Prostate gland (tissue), 2 donors: ENCODE results near the gene VPS52.

Experiments used
- POLR2A ChIP-seq: fragments of 450-650 bp; IDR thresholded peaks from one replicate; pipeline ENCODE4 v1.6.1; 2016; ENCODE audit warnings: antibody characterized with exemption, mild to moderate bottlenecking
- POLR2AphosphoS5 ChIP-seq: sonication (generic); formaldehyde crosslinking; IDR thresholded peaks from one replicate; pipeline ENCODE4 v1.6.1; 2017; ENCODE audit warnings: antibody characterized with exemption
- TF ChIP-seq, protein P1 (sequence below), 4 experiments: fragments of 200-600 bp in 2 of 4; fragments of 450-650 bp in 2 of 4; sonication (generic) in 2 of 4; IDR thresholded peaks; 1 replicate in 3 of 4; 2 replicates in 1 of 4; pipeline ENCODE4 v1.5.1; 2016 to 2019; ENCODE audit warnings: antibody characterized with exemption in 4 of 4, mild to moderate bottlenecking in 2 of 4, moderate library complexity in 2 of 4

DNA sequence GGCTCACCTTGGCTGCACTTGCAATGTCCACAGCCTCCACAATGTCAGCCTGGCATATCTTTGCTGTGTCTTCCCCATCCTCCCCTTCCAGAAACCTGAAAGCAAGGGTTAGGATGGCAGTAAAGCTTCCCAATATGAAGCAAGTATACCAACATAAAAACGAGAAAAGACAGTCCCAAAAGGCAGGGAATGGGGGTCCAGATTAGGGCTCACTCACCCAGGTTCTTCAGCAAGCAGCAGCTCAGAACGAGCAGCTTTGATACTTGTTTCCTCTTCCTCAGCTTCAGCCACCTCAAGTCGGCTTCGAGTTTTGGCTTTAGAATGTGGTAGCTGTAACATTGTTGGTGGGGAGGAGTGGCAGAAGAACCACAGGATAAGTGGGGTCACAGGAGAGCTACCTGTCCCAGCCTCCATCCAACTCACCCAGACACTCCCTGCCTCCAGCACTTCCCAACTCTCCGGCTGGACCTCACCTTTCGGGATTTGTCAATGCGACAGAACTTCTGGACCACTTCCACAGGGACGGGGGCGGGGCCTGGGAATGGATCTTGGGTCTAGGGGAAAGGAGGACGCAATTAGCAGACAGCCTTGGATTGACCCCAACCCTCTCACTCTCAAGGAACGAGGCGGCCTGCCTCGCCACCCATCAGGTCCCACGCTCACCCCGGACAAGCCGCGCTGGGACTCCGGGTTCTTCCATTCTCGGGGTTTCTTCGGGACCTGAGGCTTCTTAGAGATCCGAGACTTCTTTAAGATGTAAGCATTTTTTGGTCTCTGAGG is 16.7 kb upstream of the VPS52 start:
- TF ChIP-seq, protein P1, sequence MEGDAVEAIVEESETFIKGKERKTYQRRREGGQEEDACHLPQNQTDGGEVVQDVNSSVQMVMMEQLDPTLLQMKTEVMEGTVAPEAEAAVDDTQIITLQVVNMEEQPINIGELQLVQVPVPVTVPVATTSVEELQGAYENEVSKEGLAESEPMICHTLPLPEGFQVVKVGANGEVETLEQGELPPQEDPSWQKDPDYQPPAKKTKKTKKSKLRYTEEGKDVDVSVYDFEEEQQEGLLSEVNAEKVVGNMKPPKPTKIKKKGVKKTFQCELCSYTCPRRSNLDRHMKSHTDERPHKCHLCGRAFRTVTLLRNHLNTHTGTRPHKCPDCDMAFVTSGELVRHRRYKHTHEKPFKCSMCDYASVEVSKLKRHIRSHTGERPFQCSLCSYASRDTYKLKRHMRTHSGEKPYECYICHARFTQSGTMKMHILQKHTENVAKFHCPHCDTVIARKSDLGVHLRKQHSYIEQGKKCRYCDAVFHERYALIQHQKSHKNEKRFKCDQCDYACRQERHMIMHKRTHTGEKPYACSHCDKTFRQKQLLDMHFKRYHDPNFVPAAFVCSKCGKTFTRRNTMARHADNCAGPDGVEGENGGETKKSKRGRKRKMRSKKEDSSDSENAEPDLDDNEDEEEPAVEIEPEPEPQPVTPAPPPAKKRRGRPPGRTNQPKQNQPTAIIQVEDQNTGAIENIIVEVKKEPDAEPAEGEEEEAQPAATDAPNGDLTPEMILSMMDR (IDR thresholded peaks at IDR 0.05), result no peak
- no peak for TF ChIP-seq POLR2A
- no peak for TF ChIP-seq POLR2AphosphoS5
